GM12892 (cell line): Measurements from ENCODE around the gene PDCD11.

Experiments
- POLR2AphosphoS5 ChIP-seq: IDR thresholded peaks from 2 replicates; pipeline ENCODE4 v1.6.1; 2011; ENCODE audit warnings: low read depth, low read length, control low read depth
- TAF1 ChIP-seq: IDR thresholded peaks from 2 replicates; pipeline ENCODE4 v1.6.1; 2011; ENCODE audit warnings: low read depth, mild to moderate bottlenecking, control low read depth, low read length, borderline replicate concordance

- TF ChIP-seq POLR2AphosphoS5, result no peak
- TF ChIP-seq TAF1, result no peak
These were observed 32.7 kb downstream of the PDCD11 start for GRCh38 chr10:103428989-103429643.
